Stimulated activated CD8-positive, alpha-beta memory T cell treated with anti-CD3 and anti-CD28 coated beads, Interleukin-7, amount 100 ng/mL, for 48 hours (primary cell): ENCODE results near the gene TGM3.

Source experiments
- DNase-seq, 2 donors: peaks; one replicate each; pipeline ENCODE4 v3.0.0-alpha.2; 2020; ENCODE audit warnings: low read depth in 1 of 2; ENCODE audit errors: extremely low read depth in 1 of 2

Gene TGM3

GRCh38 chr20:2335096-2335870 is 39.5 kb downstream of the TGM3 start:
- DNase-seq = no peak

- DNase-seq = no peak
Measured at GRCh38 chr20:2336471-2336870, 40.7 kb downstream of the TGM3 start.

- DNase-seq = no peak
Measured at GRCh38 chr20:2337142-2337541, 41.3 kb downstream of the TGM3 start.

GRCh38 chr20:2338411-2339066 is 42.7 kb downstream of the TGM3 start:
- no peak for DNase-seq

GRCh38 chr20:2340136-2340535 is 44.3 kb downstream of the TGM3 start:
- no peak for DNase-seq

GRCh38 chr20:2340823-2341222 is 45.0 kb downstream of the TGM3 start:
- no peak for DNase-seq

- no peak for DNase-seq
Measured at GRCh38 chr20:2341336-2341735, 45.5 kb downstream of the TGM3 start.

- no peak for DNase-seq
Measured at GRCh38 chr20:2342243-2342642, 46.4 kb downstream of the TGM3 start.

GRCh38 chr20:2346188-2346587 is 50.4 kb downstream of the TGM3 start:
- DNase-seq = no peak

GRCh38 chr20:2348336-2348735 is 52.5 kb downstream of the TGM3 start:
- no peak for DNase-seq

- DNase-seq = no peak
Measured at GRCh38 chr20:2349801-2350200, 54.0 kb downstream of the TGM3 start.

- no peak for DNase-seq
Measured at GRCh38 chr20:2350606-2351005, 54.8 kb downstream of the TGM3 start.

GRCh38 chr20:2353231-2353630 is 57.4 kb downstream of the TGM3 start:
- DNase-seq = no peak

- no peak for DNase-seq
Measured at GRCh38 chr20:2357114-2357513, 61.3 kb downstream of the TGM3 start.

GRCh38 chr20:2358006-2358405 is 62.2 kb downstream of the TGM3 start:
- DNase-seq = no peak

GRCh38 chr20:2361035-2361593 is 65.3 kb downstream of the TGM3 start:
- DNase-seq = no peak

- DNase-seq = no peak
Measured at GRCh38 chr20:2363187-2363586, 67.4 kb downstream of the TGM3 start.

- no peak for DNase-seq
Measured at GRCh38 chr20:2363587-2363986, 67.8 kb downstream of the TGM3 start.

GRCh38 chr20:2364044-2364443 is 68.2 kb downstream of the TGM3 start:
- no peak for DNase-seq

- DNase-seq = no peak
Measured at GRCh38 chr20:2365091-2365490, 69.3 kb downstream of the TGM3 start.

GRCh38 chr20:2365666-2366065 is 69.9 kb downstream of the TGM3 start:
- DNase-seq = no peak

- no peak for DNase-seq
Measured at GRCh38 chr20:2368621-2369020, 72.8 kb downstream of the TGM3 start.
